ENCODE results near the gene NRXN2.

NRXN2 gene

DNA sequence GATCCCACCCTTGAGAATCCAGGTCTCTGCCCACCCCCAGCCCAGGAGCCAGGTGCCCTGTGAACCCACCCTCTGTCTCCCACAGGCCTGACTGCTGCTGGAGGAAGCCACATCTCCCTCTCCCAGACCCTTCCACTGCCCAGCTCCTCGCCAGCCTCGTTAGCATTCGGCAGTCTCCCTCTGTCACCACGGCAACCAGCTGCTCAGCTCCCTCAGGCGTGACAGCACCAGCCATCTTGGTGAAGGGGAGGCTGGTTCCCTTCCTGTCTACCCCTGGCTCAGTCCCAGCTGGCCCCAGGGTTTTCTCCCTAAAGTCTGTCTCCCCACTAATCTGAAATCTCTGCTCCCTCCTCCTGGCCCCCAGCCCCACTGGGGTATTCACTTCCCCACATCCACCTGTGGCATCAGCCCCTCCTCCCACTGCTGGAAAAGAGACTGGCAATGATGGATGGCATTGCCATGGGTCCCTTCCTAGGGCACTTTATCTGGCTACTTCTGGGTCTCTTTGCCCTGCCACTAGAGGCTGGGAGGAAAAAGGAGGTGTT, 28.1 kb downstream of the NRXN2 start:
- no peak for DNase-seq

DNA sequence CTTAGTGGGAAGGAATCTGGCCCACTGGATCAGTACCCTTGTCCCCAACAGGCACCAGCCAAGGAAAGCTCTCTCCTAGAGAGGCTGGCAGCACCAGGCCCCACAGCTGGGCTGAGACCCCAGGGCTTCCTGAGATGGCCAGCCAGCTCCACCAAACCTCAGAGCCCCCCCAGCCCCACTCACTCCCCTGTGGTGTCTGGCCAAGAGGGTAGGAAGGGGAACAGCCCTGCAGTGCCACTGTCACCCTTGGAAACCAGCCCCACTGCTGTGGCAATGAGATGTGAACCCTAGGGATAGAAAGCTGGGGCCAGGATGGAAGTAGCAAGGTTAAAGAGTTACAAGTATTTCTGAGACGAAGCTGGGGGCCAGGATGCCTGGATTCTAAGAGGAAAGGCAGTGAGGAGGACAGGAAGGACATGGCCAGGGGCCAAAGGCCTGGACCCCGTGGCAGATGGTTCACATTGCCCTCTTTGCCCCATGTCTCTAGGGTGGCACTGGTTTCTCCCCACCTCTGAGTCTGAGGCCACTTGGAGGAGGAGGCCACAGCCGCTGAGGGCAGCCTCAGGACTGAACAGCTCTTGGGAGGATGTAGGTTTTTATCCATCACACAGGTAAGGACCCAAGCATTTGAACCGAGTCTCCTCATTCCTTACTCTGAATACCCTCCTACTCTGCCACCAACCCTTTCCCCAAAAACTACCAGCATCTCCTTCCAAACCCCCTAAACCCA, 28.8 kb downstream of the NRXN2 start:
- no peak for DNase-seq

DNA sequence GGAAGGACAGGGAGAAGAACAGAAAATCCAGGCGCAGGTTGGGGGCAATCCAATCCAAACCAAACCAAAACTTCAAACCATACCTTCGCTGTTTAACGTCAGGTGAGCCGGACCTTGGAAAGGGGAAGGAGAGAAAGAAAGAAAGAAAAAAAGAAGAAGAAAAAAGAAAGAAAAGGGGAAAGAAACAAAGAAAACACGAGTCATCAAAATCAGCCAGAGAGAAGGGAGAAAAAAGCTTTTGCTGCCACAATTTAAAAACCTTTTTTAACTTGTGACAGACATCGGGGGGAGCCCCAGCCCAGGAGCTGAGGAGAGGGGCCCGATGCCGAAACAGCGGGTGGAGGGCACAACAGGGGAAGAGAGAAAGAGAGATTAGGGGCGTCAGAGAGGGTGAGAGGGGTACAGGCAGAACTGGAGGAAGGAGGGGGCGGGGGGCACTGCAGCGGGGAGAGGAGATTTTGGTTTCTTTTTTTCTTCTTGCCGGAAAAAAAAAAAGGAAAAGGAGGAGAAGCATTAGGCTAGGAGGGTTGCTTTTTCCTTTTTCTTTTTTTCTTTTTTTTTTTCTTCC, 30.1 kb downstream of the NRXN2 start:
- no peak for DNase-seq

DNA sequence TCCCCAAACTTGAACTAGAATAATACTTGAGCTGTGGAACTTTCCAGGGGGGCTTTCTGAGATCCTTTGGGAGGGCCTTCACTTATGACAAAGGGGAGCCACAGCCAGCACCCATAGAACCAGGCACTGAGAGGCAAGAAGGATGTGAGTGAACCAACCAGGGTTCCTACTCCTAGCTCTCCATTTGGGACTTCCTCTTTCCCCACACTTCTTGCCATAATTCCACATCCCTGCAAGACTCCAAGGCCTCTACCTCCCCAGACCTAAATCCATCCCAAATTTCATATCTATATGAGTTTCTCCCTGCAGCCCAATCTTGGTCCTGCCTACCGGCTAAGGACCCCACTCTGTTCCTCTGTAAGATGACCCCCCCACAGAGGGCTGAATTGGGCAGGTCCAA, 31.5 kb downstream of the NRXN2 start:
- no peak for DNase-seq

DNA sequence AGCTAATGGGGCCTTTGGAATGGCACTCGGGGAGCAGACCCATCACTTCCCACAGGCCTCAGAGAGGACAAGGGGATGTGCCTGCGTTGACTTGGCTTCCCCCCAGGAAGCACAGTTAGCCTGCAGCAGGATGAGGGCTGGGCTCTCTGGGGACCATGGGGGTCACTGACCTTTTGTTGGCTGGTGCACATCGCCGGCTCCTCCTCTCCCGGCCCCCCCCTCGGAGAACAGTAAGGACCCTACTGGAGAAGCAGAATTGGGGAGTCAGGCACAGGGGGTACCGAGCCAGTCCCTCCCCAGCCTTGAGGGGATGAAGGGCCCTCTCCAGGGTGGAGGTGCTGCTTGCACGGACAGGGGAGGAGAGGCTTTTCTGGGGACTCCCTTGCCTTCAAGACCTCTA, 32.8 kb downstream of the NRXN2 start:
- no peak for DNase-seq

DNA sequence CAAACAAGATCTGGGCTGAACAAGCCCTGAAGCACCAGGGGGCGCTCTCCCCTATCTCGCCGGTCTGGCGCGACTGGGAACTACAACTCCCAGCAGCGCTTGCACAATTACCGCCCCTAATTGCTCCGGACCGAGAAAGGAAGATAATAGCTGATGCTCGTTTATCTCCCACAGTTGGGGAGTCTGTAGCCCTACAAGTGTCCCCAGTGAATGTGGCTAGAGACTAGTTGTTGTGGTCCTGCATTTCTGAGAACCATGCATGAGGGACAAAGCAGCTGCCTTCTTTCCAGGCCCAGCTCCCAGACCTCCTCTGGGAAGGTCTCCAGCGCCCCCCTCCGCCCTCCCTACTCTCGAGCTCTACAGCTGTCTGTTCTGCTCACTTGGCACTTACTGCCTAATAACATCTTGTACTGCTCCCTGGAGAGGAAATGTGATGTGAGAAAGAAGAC, 34.4 kb downstream of the NRXN2 start:
- peak; percentile 90 for DNase-seq

DNA sequence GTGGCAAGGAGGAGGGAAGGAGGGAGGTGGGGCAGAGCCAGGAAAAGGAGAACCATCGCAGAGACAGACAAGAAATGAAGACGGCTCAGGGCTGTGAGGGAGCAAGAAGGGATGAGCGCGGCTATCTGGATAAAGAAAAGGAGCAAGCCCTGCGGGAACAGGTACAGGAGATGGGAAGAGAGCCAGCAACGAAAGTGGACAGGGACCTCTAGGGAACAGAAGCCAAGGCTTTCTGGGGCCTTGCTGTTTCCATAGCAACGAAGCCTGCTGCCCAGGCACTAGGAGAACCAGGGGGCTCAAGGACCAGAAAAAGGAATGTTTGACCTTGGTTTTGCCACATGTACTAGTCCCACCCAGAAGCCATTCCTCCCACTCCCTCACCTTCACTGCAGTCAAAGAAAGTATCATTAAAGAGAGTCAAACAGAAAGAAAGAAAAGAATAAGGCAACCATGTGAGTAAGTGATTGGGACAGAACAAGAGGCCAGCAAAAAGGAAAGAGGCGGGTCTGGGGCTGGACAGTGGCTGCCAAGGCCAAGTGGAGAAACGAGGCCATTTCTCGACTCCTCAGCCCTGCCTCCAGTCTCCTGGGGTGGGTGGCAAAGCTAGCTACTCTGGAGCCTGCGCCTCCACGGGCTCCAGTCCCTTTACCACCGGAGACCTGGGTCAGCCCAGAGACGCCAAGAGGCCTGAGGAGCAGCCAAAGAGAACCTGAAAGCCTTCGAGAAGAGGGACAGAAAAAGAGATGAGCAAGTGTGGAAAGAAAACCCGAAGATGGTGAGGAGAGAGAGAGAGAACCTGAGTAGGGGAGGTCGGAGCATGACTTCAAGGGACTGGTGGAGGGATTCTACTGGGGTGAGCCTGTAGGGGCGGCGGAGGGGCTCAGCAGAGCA, 35.1 kb downstream of the NRXN2 start:
- no peak for DNase-seq

DNA sequence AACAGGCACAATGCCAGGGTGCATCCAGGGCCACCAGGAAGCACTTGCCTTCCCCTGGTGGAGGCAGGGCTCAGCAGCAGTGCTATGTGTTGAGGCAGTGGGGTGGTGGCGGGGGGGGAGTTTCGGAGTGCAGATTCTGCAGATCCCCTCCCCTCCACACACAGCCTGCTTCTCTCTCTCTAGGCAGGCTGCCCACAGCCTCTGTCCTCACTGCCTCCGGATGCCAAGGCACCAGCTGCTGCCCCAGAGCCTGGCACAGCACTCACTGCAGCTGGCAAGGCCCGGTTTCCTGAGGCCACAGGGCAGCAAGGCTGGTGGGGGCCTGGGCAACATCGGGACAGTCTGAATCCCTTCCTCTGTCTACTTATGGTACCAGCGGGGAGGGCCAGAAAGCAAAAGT, 35.8 kb downstream of the NRXN2 start:
- no peak for DNase-seq

DNA sequence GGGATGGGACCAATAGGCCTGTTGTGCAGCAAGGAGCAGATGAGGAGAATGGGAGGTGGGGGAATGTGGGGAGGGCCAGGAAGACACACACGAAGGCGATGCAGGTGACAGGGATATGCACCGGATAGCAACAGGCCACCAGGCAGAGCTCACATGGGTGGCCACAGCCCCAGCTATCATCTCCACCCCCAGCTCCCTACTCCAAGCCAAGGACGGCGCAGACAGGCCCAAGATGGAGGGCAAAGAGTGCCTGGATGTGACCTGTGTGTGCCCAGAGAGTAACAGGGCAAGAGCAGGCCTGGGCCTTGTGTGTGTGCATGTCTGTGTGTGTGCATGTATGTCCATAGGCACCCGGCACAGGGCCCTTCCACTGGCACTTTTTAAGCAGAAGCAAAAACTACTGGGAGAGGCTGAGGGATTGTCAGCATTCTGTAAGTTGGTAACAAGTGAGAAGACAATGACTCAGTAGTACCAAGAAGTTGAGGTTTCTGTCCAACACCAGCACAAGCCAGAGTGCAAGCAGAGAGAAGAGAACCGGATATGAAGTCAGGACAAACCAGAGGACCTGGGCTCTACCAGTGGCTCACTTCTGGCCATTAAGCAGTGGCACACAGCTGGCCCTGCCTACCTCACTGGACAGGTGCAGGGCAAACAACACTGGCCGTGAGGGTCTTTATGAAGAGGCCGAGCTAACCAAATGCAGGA, 36.4 kb downstream of the NRXN2 start:
- no peak for DNase-seq

DNA sequence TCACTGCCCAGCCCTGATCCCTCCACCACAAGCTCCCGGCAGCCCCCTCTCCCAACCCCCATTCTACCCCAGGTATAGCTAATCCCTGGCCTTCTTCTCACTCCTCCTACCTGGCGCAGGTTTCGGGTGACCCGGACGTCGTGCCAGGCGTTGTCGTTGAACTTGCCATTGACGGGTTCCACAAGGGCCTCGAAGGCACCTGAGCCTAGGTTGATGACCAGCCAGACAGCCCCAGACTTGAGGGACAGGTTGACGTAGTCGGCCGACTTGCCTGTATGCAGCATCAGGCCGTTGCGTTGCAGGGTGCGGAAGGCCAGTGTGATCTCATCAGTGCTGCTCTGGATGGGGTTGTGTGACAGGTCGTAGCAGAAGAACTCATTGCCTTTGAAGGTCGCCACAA, 37.5 kb downstream of the NRXN2 start:
- DNase-seq: no peak

DNA sequence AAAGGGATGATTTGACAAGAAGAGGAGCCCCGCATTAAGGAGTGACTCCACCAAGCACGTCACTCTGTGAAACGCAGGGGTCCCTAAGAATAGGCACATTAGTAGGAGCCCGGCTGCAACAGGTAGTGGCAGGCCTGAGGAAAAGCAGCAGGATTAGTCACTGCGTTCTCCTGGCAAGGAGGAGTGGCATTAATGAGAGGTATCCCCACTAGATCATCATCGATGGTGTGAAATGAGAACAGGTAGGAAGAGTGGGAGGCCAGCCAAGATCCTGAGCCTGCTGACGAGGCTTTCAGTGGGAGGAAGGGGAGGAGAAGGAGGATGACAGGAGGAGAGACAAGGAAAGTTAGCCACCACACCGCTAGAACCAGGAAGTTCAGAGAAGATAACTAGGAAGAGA, 38.6 kb downstream of the NRXN2 start:
- DNase-seq: no peak

DNA sequence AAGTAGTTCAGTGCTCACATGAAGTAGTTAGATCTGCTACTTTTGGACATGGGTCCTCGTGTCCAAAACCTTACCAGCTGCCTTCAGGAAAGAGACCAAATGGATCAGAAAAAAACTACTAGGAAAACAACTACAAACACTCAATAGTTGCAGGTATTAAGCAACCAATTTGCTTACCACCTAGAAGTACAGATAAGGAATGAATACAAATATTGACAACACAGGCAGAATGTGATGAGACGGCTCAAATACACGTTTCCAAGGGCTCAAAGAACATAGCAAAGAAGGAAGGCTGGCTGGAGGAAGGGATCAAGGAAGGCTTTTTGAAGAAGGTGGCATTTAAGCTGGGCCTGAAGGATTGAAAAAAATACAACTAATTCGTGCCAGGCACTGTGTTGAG, 41.8 kb downstream of the NRXN2 start:
- DNase-seq: no peak

DNA sequence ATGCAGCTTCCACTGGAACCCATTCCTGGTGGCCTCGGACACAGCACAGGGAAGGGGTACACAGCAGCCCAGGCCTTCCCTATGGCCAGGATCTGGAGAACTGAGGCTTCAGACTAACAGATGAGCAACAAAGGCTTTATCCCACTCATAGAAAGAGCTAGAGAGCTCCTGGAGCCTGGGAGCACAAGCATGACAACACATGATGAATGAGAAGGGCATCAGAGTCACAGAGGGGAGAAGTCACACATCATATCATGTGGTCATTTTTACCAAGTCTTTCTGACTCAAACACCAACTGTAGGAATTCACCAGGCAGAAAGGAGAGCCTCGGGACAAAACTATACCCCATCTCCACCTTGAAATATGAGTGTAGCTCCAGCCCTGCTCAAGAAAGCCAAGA, 43.2 kb downstream of the NRXN2 start:
- DNase-seq: no peak

DNA sequence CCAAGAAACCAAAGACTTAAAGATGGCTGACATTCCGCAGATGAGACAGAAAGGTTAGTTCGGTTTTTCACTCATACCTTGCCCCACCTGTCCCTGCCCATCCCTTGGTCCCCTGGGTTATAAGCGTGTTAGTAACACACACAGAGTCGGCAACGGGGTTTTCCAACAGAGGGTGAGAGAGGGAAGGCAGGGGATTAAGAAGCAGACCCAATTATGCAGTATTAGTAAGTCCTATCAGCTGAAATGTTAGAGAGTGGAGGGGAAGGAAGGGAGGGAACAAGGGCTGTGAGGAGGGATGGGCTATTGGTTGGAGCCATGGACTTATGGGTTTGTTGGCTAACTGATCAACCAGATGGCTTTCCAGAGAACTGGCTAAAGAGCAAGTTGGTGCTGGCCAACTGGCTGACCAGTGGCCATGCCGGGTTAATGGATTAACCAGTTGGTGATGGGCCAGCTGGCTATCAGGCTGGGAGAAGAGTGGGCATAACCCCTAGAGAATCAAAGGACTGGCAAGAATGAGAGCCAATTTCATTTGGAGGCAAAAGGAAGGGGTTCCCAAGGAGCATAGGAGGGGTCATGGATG, 45.5 kb downstream of the NRXN2 start:
- no peak for DNase-seq

DNA sequence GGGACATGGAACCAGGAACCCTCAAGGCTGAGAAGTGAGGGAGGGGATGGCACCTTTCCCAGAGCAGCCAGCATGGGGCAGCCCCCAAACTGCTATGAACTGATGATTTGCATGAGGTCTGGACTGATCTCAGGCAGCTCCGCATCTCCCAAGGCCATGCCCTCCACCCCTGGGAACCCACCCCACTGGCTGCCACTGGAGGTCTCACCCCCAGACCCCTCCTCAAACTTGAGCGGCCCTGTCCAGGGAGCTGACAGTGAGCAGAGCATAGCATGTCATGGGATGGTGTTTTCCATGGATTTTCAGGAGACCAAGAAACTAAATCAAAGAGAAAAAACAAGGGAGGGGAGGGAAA, 46.8 kb downstream of the NRXN2 start:
- no peak for DNase-seq

DNA sequence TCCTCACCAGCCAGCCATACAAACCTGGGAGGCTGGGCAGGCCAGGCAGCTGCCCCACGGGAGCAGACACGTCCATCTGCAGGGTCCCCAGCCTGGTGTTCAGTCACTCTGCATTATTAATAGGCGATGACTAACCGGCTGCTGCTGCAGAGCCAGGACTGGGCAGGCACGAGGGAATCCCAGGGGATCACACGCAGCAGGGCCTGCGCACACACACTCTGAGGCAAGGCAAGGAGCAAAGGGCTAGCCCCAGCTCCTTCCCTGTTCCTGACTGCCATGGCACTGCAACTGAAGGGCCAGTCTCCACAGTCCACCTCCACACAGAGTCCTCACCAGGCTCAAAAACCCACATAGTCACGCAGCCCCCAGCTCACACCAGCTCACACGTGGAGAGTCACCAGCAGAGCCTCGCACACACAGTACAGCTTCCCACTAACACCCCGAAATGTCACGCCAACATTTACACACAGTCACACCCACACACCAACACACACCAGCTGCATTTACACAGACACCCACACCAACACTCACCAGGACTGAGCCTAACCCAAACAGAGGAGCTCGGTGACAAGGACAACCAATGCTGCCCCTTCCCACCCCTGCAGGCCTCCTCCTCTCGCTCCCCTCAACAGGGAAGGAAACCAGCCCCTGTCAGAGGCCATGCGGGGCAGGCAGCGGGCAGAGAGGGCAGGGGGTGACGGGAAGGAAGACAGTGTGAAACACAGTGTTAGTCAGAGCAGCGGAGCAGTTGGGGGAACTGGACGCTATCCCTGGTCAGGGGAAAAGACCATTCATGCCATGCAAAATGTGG, 47.3 kb downstream of the NRXN2 start:
- DNase-seq: no peak

DNA sequence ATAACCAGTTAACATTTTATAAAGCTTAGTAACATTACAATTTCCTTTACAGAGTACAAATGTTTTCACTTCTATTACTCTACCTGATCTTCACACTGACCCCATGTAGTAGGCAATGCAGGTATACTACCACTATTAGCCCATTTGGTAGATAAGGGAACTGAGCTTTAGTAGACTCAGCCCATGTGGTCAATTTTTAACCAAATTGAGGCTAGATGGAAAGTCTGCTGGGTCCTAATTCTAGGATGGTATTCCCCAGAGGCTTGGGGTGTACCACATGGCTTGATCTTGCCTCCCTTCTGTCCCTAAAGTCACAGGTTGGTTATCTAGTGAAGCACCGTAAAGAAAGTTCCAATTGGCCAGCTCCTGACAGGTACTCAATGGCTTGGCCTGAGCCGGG, 48.2 kb downstream of the NRXN2 start:
- DNase-seq: no peak

DNA sequence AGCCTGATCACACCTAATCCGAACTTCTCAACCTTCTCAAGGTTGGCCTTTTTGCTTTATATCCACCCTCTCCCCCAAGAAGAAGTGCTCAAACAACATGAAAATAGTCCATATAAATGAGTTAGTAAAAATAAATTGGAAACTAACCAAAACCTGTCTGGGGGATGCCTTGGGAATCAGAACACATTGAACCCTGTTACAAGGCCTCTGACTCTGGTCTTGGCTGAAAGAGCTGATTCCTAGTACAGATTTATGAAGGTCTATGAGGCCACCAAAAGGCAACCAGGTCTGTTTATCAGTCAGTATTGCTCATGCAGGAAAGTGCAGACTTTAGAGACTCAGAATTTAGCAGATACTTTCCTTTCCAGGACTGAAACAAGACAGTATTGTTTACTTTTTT, 49.7 kb downstream of the NRXN2 start:
- DNase-seq: no peak

DNA sequence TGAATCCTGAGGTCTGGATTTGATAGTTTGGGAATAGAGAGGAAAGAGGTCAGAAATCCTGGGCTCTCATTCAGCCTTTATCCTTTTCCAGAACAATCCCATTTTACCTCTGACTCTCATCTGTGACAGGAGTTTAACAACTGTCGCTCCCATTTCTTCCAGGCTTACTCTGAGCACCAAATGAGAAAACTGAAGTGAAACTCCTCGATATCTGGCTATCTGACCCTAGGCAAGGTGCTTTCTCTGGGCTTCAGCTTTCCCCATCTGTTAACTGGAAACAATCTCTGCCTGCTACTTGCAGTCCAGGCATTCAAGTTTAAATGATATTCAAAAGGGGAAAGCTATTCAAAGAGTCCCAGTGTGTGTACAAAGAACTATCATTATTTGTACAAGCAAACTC, 50.1 kb downstream of the NRXN2 start:
- DNase-seq: no peak

DNA sequence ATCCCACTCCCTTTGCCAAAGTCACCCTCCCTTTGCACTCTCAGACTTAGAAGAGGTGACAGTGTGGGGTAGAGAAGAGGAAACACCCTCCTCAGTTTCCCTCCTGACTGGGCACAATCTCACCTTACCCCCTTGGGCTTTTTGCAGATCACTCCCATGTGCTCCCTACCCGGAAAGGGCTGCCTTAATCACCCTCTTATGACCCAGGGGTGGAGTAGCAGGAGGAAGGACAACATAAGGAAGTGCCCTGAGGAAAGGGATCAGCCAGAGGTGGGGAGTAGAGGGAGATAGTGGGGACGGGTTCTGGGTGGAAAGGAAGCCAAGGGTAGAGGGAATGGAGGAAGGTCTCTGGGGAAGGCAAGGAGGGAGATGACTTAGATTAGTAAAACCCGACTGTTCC, 52.0 kb downstream of the NRXN2 start:
- no peak for DNase-seq

DNA sequence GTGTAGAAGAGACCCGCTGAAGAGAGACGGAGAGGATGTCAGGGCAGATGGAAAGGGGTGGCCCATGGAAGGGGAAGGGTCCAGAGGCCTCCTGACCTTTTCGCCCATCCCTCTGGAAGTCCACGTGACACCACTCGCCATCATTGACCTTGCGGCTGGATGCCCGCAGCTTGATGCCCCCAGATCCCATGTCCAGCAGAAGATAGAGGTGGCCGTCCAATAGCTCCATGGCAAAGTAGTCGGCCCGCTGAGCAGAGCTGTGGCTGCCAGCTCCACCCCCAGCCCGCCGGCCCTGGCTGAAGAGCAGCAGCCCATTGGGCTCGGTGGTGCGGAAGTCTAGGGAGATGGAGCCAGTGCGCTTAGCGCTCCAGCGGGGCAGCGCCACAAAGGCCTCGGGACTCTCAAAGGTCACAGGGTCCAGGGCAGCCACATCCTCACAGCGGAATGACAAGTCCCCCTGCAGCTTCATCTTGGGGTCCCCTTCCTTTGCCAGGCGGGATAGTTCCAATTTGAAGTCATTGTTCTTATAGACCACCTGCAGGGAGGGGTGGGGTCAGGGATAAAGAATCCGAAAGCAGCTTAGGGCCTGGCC, 55.7 kb downstream of the NRXN2 start:
- DNase-seq: no peak

DNA sequence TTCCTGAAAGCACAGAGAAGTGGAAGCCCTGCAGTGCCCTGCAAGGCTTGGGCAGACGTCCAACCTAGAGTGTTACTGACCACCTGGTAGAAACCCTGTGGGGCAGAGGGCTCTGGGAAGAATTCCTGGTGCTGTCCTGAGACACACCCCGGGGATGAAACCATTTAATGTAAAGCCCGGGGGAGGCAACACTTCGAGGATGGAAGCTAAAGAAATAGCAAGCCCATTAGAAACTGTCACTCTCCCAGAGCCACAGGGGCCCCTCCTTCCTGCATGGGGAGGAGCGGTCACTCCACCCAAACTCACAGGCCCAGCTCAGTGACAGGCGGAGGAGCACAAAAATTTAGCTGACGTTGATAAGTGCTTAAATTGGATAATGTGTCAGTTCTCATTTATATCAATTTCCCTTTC, 57.6 kb downstream of the NRXN2 start:
- no peak for DNase-seq

Measured in activated T-cell treated with anti-CD3 and anti-CD28 coated beads for 4 hours (primary cell).